T-helper 2 cell treated with Interferon-gamma antibody and Interleukin-4, amounts not matched to agents 100 ng/mL and 5 ng/mL, for 36 hours (primary cell): ENCODE data around the gene ORC6. TPM values are rescaled to one million over a fixed set of nuclear protein-coding genes. Genes with fewer than 3 reads are reported as not detected.
"Not testable (repeated sequence)": the region's sequence is repeated elsewhere in the genome, so short reads cannot be mapped to it uniquely, and the experiment has no call there.

Experiments used
- intact Hi-C: fragments of 100-400 bp; cut with micrococcal nuclease; formaldehyde crosslinking; loops from one replicate; pipeline ENCODE4 v1.15.1; 2023
- total RNA-seq: library from RNA; stranded (reverse); gene quantifications from 2 replicates; pipeline ENCODE4 v1.2.3, GENCODE V29; 2022

Gene ORC6
- total RNA-seq, result 42.7 and 46.2 TPM in 2 replicates

GRCh38 chr16:46689365-46690280 lies at the start of gene ORC6:
Gene ORC6 (plus strand): TSS chr16:46689659. CDS start chr16:46689706, 47 bp downstream.
- intact Hi-C loops, result loop anchor here (1.0 to 10.0 kb wide), 8 partner anchors 17 to 772 kb away; partner anchors contain the start of genes C16orf87, DNAJA2, GPT2 and ITFG1

- intact Hi-C loops, result no loop called here
These were observed 40.8 kb upstream of the ORC6 start for GRCh38 chr16:46648656-46649055.

GRCh38 chr16:46649588-46650253 lies 39.7 kb upstream of the ORC6 start:
- intact Hi-C loops, result no loop called here

GRCh38 chr16:46650254-46650623 lies 39.2 kb upstream of the ORC6 start:
- intact Hi-C loops, result no loop called here

GRCh38 chr16:46651305-46651704 lies 38.2 kb upstream of the ORC6 start:
- intact Hi-C loops, result no loop called here

GRCh38 chr16:46658925-46659324 lies 30.5 kb upstream of the ORC6 start:
- intact Hi-C loops, result no loop called here

- intact Hi-C loops, result no loop called here
These were observed 27.3 kb upstream of the ORC6 start for GRCh38 chr16:46662123-46662522.

- intact Hi-C loops, result loop anchor here (1.0 to 5.0 kb wide), 4 partner anchors 15 to 256 kb away; partner anchors contain the start of genes ORC6 and VPS35
These were observed 16.0 kb upstream of the ORC6 start for GRCh38 chr16:46673320-46674013.

GRCh38 chr16:46677943-46678342 lies 11.5 kb upstream of the ORC6 start:
- intact Hi-C loops, result not testable (repeated sequence)

GRCh38 chr16:46681867-46682266 lies 7.6 kb upstream of the ORC6 start:
- intact Hi-C loops, result loop anchor here (10.0 kb wide), 1 partner anchor 127 kb away; no protein-coding TSS in a partner anchor

- intact Hi-C loops, result loop anchor here (10.0 kb wide), 1 partner anchor 132 kb away; no protein-coding TSS in a partner anchor
These were observed 2.5 kb upstream of the ORC6 start for GRCh38 chr16:46686815-46687473.

GRCh38 chr16:46687486-46687885 lies 2.0 kb upstream of the ORC6 start:
- intact Hi-C loops, result loop anchor here (10.0 kb wide), 1 partner anchor 133 kb away; no protein-coding TSS in a partner anchor

- intact Hi-C loops, result loop anchor here (2.0 to 10.0 kb wide), 3 partner anchors 15 to 133 kb away; partner anchors contain the start of gene SHCBP1
These were observed 1.3 kb upstream of the ORC6 start for GRCh38 chr16:46688101-46688653.

- intact Hi-C loops, result loop anchor here (1.0 to 10.0 kb wide), 8 partner anchors 16 to 772 kb away; partner anchors contain the start of genes C16orf87, DNAJA2, GPT2 and ITFG1
These were observed 650 bp upstream of the ORC6 start, which contains the start of gene VPS35 for GRCh38 chr16:46688654-46689364. Gene VPS35 (minus strand): TSS chr16:46689178. CDS start chr16:46689133, 45 bp downstream.

GRCh38 chr16:46690281-46691178 lies 1.1 kb downstream of the ORC6 start:
- intact Hi-C loops, result no loop called here

GRCh38 chr16:46691726-46692125 lies 2.3 kb downstream of the ORC6 start:
- intact Hi-C loops, result no loop called here

GRCh38 chr16:46693598-46693997 lies 4.1 kb downstream of the ORC6 start:
- intact Hi-C loops, result no loop called here

GRCh38 chr16:46695937-46696336 lies 6.5 kb downstream of the ORC6 start:
- intact Hi-C loops, result no loop called here

- intact Hi-C loops, result no loop called here
These were observed 7.5 kb downstream of the ORC6 start for GRCh38 chr16:46696957-46697356.
